HG02973 (cell line): Measurements from ENCODE around the gene PIGU.
"Not testable (repeated sequence)": the region's sequence is repeated elsewhere in the genome, so short reads cannot be mapped to it uniquely, and the experiment has no call there.

Experiments used
- ATAC-seq: cut with Tn5 transposase; IDR thresholded peaks from one replicate; pipeline ENCODE4 v1.9.1; 2021; ENCODE audit warnings: moderate library complexity; ENCODE audit not compliant: unreplicated experiment

Gene PIGU

GRCh38 chr20:34624629-34625028 lies 52.3 kb downstream of the PIGU start:
- no peak for ATAC-seq

DNA sequence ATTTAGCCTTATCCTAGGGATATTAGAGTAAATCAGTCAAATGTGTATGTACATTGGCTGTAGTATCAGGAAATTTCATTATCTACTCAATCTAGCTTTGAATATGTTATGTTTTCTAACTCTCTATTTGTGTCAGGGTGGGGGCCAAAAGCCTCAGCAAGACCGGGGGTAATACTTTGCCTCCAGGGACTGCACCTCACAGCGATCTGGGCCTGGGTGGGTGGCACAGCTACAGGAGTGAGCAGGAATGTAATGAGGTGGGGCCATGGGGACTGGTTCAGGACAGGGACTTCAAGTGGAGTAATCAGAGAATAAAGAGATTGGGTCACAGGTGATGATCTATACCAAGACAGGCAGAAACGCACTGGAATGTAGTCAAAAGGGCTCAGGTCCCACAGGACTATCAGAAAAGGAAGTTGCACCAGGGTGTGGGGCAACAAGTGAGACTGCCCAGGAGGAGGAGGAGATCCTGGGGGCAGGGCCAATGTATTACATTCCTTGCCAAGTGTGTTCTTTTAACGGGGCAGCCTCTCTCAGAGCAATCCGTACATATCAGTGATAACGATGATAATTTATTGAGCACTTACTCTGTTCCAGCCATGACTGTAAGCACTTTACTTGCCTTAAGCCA lies 54.0 kb downstream of the PIGU start:
- ATAC-seq: no peak

- no peak for ATAC-seq
Observed at GRCh38 chr20:34621383-34622367, 55.2 kb downstream of the PIGU start.

GRCh38 chr20:34621036-34621343 lies 55.9 kb downstream of the PIGU start:
- ATAC-seq: no peak

GRCh38 chr20:34618676-34619075 lies 58.2 kb downstream of the PIGU start:
- ATAC-seq: no peak

GRCh38 chr20:34616913-34617312 lies 60.0 kb downstream of the PIGU start:
- ATAC-seq: not testable (repeated sequence)

DNA sequence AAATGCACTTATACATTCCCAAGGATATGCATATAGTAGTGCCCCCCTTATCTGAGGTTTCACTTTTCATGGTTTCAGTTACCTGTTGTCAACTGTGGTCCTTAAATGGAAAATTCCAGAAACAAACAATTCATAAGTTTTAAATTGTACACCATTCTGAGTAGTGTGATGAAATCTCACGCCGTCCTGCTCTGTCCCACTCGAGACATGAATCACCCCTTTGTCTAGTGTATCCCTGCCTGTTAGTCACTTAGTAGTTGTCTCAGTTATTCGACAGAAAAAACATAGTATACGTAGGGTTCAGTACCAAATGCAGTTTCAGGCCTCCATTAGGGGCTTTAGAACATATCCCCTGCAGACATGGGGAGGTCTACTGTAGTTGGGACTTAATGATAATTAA lies 61.4 kb downstream of the PIGU start:
- no peak for ATAC-seq

GRCh38 chr20:34611976-34612375 lies 64.9 kb downstream of the PIGU start:
- ATAC-seq: not testable (repeated sequence)

- no peak for ATAC-seq
Observed at GRCh38 chr20:34607066-34607465, 69.8 kb downstream of the PIGU start.

- no peak for ATAC-seq
Observed at GRCh38 chr20:34604980-34605788, 71.7 kb downstream of the PIGU start.

- ATAC-seq: no peak
Observed at GRCh38 chr20:34600892-34601653, 75.8 kb downstream of the PIGU start.

GRCh38 chr20:34595377-34596184 lies 81.3 kb downstream of the PIGU start:
- no peak for ATAC-seq

- no peak for ATAC-seq
Observed at GRCh38 chr20:34586488-34587163, 90.3 kb downstream of the PIGU start.

GRCh38 chr20:34585019-34585418 lies 91.9 kb downstream of the PIGU start:
- no peak for ATAC-seq

DNA sequence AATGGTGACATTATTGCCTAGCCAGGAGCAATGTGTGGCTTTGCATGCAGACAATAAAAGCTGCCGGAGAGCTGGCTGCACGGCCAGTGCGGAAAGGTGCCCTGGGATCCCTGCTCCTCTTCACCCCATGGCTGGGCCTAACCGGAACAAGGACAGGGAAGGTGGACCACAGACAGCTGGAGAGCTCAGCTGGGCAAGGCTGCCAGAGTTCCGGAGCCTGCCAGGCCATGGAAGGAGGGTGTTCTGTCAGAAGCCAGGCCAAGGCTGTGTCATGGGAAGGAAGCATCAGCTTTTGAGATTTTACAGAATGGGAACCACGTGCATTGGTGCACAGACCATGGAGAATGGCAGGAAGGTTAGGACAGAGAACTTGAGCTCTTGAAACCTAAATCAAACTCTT lies 93.3 kb downstream of the PIGU start:
- no peak for ATAC-seq

GRCh38 chr20:34582911-34583310 lies 94.0 kb downstream of the PIGU start:
- no peak for ATAC-seq

DNA sequence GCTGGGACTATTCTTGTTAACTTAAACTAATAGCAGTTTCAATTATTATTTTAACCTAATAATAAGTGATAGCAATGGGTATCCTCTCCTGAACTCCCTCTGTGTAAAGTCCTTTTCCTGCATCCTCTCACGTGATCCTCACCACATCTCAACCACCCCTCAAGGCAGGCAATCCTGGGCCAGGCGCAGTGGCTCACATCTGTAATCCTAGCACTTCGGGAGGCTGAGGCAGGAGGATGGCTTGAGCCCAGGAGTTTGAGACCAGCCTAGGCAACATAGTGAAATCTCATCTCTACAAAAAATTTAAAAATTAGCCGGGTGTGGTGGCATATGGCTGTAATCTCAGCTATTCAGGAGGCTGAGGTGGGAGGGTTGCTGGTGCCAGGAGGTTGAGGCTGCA lies 94.7 kb downstream of the PIGU start:
- ATAC-seq: no peak

GRCh38 chr20:34581341-34582184 lies 95.3 kb downstream of the PIGU start:
- ATAC-seq: no peak
